IMR-90 (cell line): ENCODE measurements around the gene PPIB.

Experiments
- BHLHE40 ChIP-seq: fragments of 150-350 bp; IDR thresholded peaks from 2 replicates; pipeline ENCODE4 v1.6.1; 2016; ENCODE audit warnings: mild to moderate bottlenecking, low read depth, low read length
- CEBPB ChIP-seq: IDR thresholded peaks from 2 replicates; pipeline ENCODE4 v1.6.1; 2012; ENCODE audit warnings: low read depth, low read length, improper control_type of control experiment
- CHD1 ChIP-seq: IDR thresholded peaks from 2 replicates; pipeline ENCODE4 v1.6.1; 2012; ENCODE audit warnings: low read depth, low read length, improper control_type of control experiment
- CTCF ChIP-seq: conservative IDR thresholded peaks from 2 replicates; pipeline ENCODE4 v1.5.1; 2012; ENCODE audit warnings: mild to moderate bottlenecking, low read depth, low read length, improper control_type of control experiment
- FOS ChIP-seq: fragments of 150-350 bp; IDR thresholded peaks from 2 replicates; pipeline ENCODE4 v1.6.1; 2016; ENCODE audit warnings: low read depth, low read length
- MAFK ChIP-seq: IDR thresholded peaks from 2 replicates; pipeline ENCODE4 v1.6.1; 2012; ENCODE audit warnings: low read depth, low read length, improper control_type of control experiment
- MXI1 ChIP-seq: IDR thresholded peaks from 2 replicates; pipeline ENCODE4 v1.6.1; 2012; ENCODE audit warnings: low read depth, mild to moderate bottlenecking, low read length, moderate library complexity, borderline replicate concordance
- NFE2L2 ChIP-seq: fragments of 150-350 bp; IDR thresholded peaks from 2 replicates; pipeline ENCODE4 v1.6.1; 2016; ENCODE audit warnings: low read depth, mild to moderate bottlenecking, low read length
- POLR2A ChIP-seq: IDR thresholded peaks from 2 replicates; pipeline ENCODE4 v1.6.1; 2012; ENCODE audit warnings: mild to moderate bottlenecking, low read depth, low read length
- RAD21 ChIP-seq: IDR thresholded peaks from 2 replicates; pipeline ENCODE4 v1.6.1; 2012; ENCODE audit warnings: low read length, improper control_type of control experiment
- RCOR1 ChIP-seq: IDR thresholded peaks from 2 replicates; pipeline ENCODE4 v1.6.1; 2012; ENCODE audit warnings: mild to moderate bottlenecking, low read length, improper control_type of control experiment; ENCODE audit not compliant: insufficient replicate concordance
- RFX5 ChIP-seq: IDR thresholded peaks from 2 replicates; pipeline ENCODE4 v1.8.0; 2012; ENCODE audit warnings: low read depth, mild to moderate bottlenecking, low read length, moderate library complexity
- SMC3 ChIP-seq: fragments of 150-350 bp; IDR thresholded peaks from 2 replicates; pipeline ENCODE4 v1.6.1; 2016; ENCODE audit warnings: low read depth, mild to moderate bottlenecking, antibody characterized with exemption, low read length, moderate library complexity
- USF2 ChIP-seq: fragments of 150-350 bp; IDR thresholded peaks from 2 replicates; pipeline ENCODE4 v1.6.1; 2017; ENCODE audit warnings: mild to moderate bottlenecking, antibody characterized with exemption, low read length, low read depth

DNA sequence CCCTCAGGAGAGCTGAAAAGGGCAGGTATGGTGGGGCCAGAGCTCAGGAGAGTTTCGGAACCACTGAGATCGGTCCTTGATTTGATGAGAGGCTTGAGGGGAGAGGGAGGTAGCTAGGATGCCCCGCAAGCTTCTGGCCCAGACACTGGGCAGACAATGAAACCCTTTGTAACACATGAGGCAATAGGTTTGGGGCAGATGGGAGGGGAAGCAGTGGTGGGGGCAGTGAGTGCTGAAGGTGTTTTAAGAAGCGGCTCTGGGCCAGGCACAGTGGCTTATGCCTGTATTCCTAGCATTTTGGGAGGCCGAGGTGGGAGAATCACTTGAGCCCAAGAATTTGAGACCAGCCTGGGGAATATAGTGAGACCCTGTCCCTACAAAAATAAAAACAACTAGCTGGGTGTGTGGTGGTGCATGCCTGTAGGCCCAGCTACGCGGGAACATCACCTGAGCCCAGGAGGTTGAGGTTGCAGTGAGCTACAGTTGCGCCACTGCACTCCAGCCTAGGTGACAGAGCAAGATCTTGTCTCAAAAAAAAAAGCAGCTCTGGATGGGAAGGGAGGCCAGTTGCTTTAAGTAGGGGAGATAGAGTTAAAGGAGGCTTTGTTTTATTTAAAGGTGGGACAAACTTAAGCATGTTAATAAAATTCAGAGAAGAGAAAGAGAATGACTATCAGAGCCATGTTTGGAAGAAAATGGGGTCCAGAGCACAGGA lies 20.9 kb downstream of the PPIB start:
- TF ChIP-seq MAFK (no peak), CTCF (no peak), POLR2A (no peak), SMC3 (no peak), FOS (no peak), BHLHE40 (no peak), RAD21 (no peak), USF2 (no peak), RFX5 (no peak), CEBPB (no peak), CHD1 (no peak), MXI1 (no peak), RCOR1 (no peak), NFE2L2 (no peak)
